Adrenal gland (tissue), 5 donors: ENCODE data around the gene ZNF333.

Experiments used
- CTCF ChIP-seq, 6 experiments: fragments of 450-650 bp in 4 of 6; fragments of 200-600 bp in 2 of 6; sonication (generic) in 1 of 6; IDR thresholded peaks; 1 replicate in 5 of 6; 2 replicates in 1 of 6; pipeline versions ENCODE4 v1.5.1 to v1.8.0; 2016 to 2021; ENCODE audit warnings: antibody characterized with exemption in 6 of 6, mild to moderate bottlenecking in 2 of 6, moderate library complexity in 1 of 6
- POLR2A ChIP-seq, 2 donors: fragments of 450-650 bp; IDR thresholded peaks; one replicate each; pipeline ENCODE4 v1.6.1; 2017; ENCODE audit warnings: antibody characterized with exemption in 2 of 2, mild to moderate bottlenecking in 2 of 2, moderate library complexity in 1 of 2
- donor health status: DM: no; HTN: no; CAD: no.

DNA sequence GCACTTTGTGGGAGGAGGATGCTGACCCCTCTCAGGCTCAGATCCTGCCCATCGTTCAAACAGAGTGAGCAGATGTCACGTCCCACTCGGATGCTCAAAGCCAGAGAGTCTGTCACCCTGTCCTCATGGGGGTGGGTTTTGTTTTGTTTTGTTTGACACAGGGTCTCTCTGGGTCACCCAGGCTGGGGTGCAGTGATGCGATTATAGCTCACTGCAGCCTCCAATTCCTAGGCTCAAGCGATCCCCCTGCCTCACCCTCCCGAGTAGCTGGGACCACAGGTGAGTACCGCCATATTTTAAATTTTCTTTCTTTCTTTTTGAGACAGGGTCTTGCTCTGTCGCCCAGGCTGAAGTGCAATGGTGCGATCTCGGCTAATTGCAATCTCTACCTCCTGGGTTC is 84.5 kb downstream of the ZNF333 start:
- no peak for TF ChIP-seq CTCF (IDR thresholded peaks at IDR 0.05)
- no peak for TF ChIP-seq POLR2A (IDR thresholded peaks at IDR 0.05)
